22Rv1 (cell line): ENCODE measurements around the gene TGFBI.

Source experiments
- ZFX ChIP-seq: fragments of 450-650 bp; IDR thresholded peaks from 2 replicates; pipeline ENCODE4 v1.6.1; 2017; ENCODE audit warnings: antibody characterized with exemption, borderline replicate concordance
- TF ChIP-seq, protein P1 (sequence below): fragments of 450-650 bp; IDR thresholded peaks from 2 replicates; pipeline ENCODE4 v1.5.1; 2017; ENCODE audit warnings: mild to moderate bottlenecking

DNA sequence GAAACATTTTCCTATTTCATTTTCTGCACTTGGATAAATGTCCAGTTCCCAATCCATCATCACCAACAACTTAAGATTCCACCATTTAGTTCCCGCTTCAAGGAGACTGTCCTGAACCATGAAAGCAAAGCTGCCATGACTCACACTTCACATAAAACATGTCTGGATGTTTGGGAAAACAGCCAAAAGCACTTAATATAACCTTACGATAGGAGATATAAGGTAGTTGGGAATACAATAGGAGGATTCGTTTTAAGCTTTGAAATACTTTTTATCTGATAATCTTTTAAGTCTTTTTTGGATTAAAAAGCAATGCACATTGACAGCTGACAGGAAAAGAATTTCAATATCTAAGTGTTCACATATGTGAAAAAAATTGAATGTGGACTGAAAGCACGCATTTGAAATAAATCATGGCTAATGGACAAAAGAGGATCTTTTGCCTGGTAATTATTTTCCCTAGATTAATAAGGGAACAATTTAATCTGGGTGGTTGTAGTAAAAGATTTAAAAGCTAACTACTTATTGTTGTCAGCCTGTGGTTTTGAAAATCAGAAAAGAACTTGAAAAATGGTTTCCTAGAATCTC is 17.3 kb upstream of the TGFBI start:
- TF ChIP-seq, protein P1, sequence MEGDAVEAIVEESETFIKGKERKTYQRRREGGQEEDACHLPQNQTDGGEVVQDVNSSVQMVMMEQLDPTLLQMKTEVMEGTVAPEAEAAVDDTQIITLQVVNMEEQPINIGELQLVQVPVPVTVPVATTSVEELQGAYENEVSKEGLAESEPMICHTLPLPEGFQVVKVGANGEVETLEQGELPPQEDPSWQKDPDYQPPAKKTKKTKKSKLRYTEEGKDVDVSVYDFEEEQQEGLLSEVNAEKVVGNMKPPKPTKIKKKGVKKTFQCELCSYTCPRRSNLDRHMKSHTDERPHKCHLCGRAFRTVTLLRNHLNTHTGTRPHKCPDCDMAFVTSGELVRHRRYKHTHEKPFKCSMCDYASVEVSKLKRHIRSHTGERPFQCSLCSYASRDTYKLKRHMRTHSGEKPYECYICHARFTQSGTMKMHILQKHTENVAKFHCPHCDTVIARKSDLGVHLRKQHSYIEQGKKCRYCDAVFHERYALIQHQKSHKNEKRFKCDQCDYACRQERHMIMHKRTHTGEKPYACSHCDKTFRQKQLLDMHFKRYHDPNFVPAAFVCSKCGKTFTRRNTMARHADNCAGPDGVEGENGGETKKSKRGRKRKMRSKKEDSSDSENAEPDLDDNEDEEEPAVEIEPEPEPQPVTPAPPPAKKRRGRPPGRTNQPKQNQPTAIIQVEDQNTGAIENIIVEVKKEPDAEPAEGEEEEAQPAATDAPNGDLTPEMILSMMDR, result no peak
- TF ChIP-seq ZFX, result no peak
